MM.1S (cell line): ENCODE measurements around the gene FOXP1.

ENCODE experiments used
- DNase-seq: peaks from one replicate; pipeline ENCODE4 v3.0.0-alpha.2; 2015
- H2AFZ ChIP-seq: fragments of 300-600 bp; sonication (generic); 2 replicates; pipeline ENCODE4 v1.6.0; 2016; ENCODE audit warnings: antibody characterized with exemption, low read length
- H3F3A ChIP-seq: fragments of 300-600 bp; sonication (generic); 2 replicates; pipeline ENCODE4 v1.6.1; 2016; ENCODE audit warnings: mild to moderate bottlenecking, antibody characterized with exemption, low read length, moderate library complexity, mixed read lengths; ENCODE audit not compliant: insufficient read depth
- H3K27ac ChIP-seq: fragments of 300-600 bp; sonication (generic); 2 replicates; pipeline ENCODE4 v1.5.1; 2016; ENCODE audit warnings: mild to moderate bottlenecking, low read length
- H3K27me3 ChIP-seq: fragments of 300-600 bp; sonication (generic); replicated peaks from 2 replicates; pipeline ENCODE4 v1.6.0; 2016; ENCODE audit warnings: low read length; ENCODE audit not compliant: insufficient read depth
- H3K36me3 ChIP-seq: fragments of 300-600 bp; sonication (generic); replicated peaks from 2 replicates; pipeline ENCODE4 v1.6.1; 2016; ENCODE audit warnings: mild to moderate bottlenecking, low read length, mixed read lengths; ENCODE audit not compliant: insufficient read depth
- H3K4me1 ChIP-seq: fragments of 300-600 bp; sonication (generic); 2 replicates; pipeline ENCODE4 v1.6.1; 2016; ENCODE audit warnings: low read length, mixed read lengths
- H3K4me2 ChIP-seq: fragments of 300-600 bp; sonication (generic); 2 replicates; pipeline ENCODE4 v1.6.0; 2016; ENCODE audit warnings: low read depth, low read length
- H3K4me3 ChIP-seq: fragments of 300-600 bp; sonication (generic); 2 replicates; pipeline ENCODE4 v1.5.1; 2016; ENCODE audit warnings: low read length, mixed read lengths
- H3K79me2 ChIP-seq: fragments of 300-600 bp; sonication (generic); 2 replicates; pipeline ENCODE4 v1.6.1; 2016; ENCODE audit warnings: mixed run types, low read length, mixed read lengths
- H3K9ac ChIP-seq: fragments of 300-600 bp; sonication (generic); 2 replicates; pipeline ENCODE4 v1.6.1; 2016; ENCODE audit warnings: low read length, mixed read lengths
- H3K9me2 ChIP-seq: fragments of 300-600 bp; sonication (generic); replicated peaks from 2 replicates; pipeline ENCODE4 v1.6.1; 2016; ENCODE audit warnings: mild to moderate bottlenecking, low read length, mixed read lengths; ENCODE audit not compliant: insufficient read depth
- H3K9me3 ChIP-seq: fragments of 300-600 bp; sonication (generic); replicated peaks from 2 replicates; pipeline ENCODE4 v1.6.1; 2016; ENCODE audit warnings: mild to moderate bottlenecking, low read length, mixed read lengths; ENCODE audit not compliant: insufficient read depth
- H4K20me1 ChIP-seq: fragments of 300-600 bp; sonication (generic); 2 replicates; pipeline ENCODE4 v1.6.1; 2016; ENCODE audit warnings: mild to moderate bottlenecking, low read length, moderate library complexity, mixed read lengths; ENCODE audit not compliant: insufficient read depth
- EZH2 ChIP-seq: fragments of 300-600 bp; sonication (generic); optimal IDR thresholded peaks from 2 replicates; pipeline ENCODE3; 2017; ENCODE audit warnings: low read depth, mild to moderate bottlenecking, antibody characterized with exemption, low read length, mixed read lengths
- EZH2phosphoT487 ChIP-seq: fragments of 300-600 bp; sonication (generic); IDR thresholded peaks from 2 replicates; pipeline ENCODE4 v1.6.1; 2018; ENCODE audit warnings: antibody characterized with exemption, low read length
- TF ChIP-seq, protein P1 (sequence below): fragments of 300-600 bp; sonication (generic); IDR thresholded peaks from 2 replicates; pipeline ENCODE4 v1.5.1; 2016; ENCODE audit warnings: antibody characterized with exemption, low read length, mixed read lengths

FOXP1 gene

DNA sequence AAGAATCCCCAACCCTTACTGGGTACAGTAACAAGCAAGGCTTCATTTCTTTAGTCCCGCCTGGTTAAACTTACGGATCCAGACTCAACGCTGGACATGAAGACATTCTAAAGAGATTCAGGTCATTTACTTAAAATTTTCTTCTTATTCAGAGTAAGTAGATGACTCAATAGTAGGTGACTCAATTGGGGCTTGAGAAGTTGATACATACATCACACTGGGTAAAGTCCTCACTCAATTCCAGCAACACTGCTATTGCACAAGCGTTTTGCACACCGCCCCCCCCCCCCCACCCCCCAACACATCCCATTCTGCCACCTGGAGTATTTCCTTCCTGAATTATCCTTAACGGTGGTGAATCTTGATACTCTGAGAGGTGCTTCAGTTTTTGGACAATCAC is 610.0 kb downstream of the FOXP1 start:
- H3K36me3 ChIP-seq = peaks cover 9% of the 10 kb centered on the region
- H3K27me3 ChIP-seq = no peaks in the 10 kb centered on the region
- no peak overlapping the region for H2AFZ ChIP-seq
- TF ChIP-seq EZH2phosphoT487 = no peak
- TF ChIP-seq, protein P1, sequence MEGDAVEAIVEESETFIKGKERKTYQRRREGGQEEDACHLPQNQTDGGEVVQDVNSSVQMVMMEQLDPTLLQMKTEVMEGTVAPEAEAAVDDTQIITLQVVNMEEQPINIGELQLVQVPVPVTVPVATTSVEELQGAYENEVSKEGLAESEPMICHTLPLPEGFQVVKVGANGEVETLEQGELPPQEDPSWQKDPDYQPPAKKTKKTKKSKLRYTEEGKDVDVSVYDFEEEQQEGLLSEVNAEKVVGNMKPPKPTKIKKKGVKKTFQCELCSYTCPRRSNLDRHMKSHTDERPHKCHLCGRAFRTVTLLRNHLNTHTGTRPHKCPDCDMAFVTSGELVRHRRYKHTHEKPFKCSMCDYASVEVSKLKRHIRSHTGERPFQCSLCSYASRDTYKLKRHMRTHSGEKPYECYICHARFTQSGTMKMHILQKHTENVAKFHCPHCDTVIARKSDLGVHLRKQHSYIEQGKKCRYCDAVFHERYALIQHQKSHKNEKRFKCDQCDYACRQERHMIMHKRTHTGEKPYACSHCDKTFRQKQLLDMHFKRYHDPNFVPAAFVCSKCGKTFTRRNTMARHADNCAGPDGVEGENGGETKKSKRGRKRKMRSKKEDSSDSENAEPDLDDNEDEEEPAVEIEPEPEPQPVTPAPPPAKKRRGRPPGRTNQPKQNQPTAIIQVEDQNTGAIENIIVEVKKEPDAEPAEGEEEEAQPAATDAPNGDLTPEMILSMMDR = no peak
- H3K4me1 ChIP-seq = peaks cover 4% of the 10 kb centered on the region; the same call in 1 of the 2 replicates
- DNase-seq = no peak
- H3K4me2 ChIP-seq = no peak overlapping the region
- H3K79me2 ChIP-seq = no peaks in the 10 kb centered on the region
- no peak overlapping the region for H3K9ac ChIP-seq
- H3F3A ChIP-seq = no peaks in the 10 kb centered on the region
- no peaks in the 10 kb centered on the region for H3K9me2 ChIP-seq
- H3K9me3 ChIP-seq = no peaks in the 10 kb centered on the region
- no peaks in the 10 kb centered on the region for H4K20me1 ChIP-seq
- no peak overlapping the region for H3K27ac ChIP-seq
- no peak overlapping the region for H3K4me3 ChIP-seq

DNA sequence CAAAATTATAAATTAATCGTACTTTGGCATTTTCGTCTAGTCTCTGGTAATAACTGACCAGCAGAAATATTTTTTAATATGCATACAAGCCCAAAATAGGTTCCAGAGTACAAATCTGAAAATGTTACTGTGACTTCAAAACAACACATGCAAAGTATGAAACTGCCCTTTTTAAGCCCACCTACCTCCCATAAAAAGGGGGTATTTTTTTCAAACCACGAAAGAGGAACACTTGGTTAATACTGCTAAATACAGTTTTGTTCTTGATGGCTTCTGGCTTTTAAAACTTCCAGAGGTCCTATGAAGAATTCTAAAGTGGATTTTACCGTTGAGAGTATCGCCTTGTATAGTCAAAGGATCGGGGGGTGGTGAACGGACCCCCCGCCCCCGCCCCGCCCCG is 610.7 kb downstream of the FOXP1 start:
- Histone ChIP-seq H3K36me3 (peaks cover 9% of the 10 kb centered on the region), H3F3A (no peaks in the 10 kb centered on the region), H3K79me2 (no peaks in the 10 kb centered on the region), H3K9me2 (no peaks in the 10 kb centered on the region), H3K4me1 (peaks cover 4% of the 10 kb centered on the region; the same call in 1 of the 2 replicates), H3K27ac (no peak overlapping the region), H2AFZ (no peak overlapping the region), H4K20me1 (no peaks in the 10 kb centered on the region), H3K4me3 (no peak overlapping the region), H3K4me2 (no peak overlapping the region), H3K9ac (no peak overlapping the region), H3K27me3 (no peaks in the 10 kb centered on the region), H3K9me3 (no peaks in the 10 kb centered on the region)
- no peak for DNase-seq
- TF ChIP-seq, protein P1 = no peak
- TF ChIP-seq EZH2 = no peak

- Histone ChIP-seq H3K9me3 (no peaks in the 10 kb centered on the region), H3K9ac (no peak overlapping the region), H3K79me2 (no peaks in the 10 kb centered on the region), H3K4me3 (no peak overlapping the region), H4K20me1 (no peaks in the 10 kb centered on the region), H2AFZ (no peak overlapping the region), H3K9me2 (no peaks in the 10 kb centered on the region), H3K4me2 (no peak overlapping the region), H3K36me3 (no peaks in the 10 kb centered on the region), H3K27me3 (no peaks in the 10 kb centered on the region), H3K27ac (no peak overlapping the region), H3F3A (no peaks in the 10 kb centered on the region), H3K4me1 (peaks cover 4% of the 10 kb centered on the region; the same call in 1 of the 2 replicates)
- TF ChIP-seq, protein P1 = no peak
- TF ChIP-seq EZH2phosphoT487 = no peak
- TF ChIP-seq EZH2 = no peak
- DNase-seq = no peak
Observed at GRCh38 chr3:70970952-70971351, 612.6 kb downstream of the FOXP1 start.
